ENCODE measurements around the gene BLID. TPM values are rescaled to one million over a fixed set of nuclear protein-coding genes. Genes with fewer than 3 reads are reported as not detected.

The BLID gene
- total RNA-seq, 4 donors from 2014 or later: not detected

GRCh38 chr11:122107045-122107444, 9.0 kb downstream of the BLID start:
- 63% methylated on average over 3 of the region's 3 CpGs for WGBS
- TF ChIP-seq, protein P1, sequence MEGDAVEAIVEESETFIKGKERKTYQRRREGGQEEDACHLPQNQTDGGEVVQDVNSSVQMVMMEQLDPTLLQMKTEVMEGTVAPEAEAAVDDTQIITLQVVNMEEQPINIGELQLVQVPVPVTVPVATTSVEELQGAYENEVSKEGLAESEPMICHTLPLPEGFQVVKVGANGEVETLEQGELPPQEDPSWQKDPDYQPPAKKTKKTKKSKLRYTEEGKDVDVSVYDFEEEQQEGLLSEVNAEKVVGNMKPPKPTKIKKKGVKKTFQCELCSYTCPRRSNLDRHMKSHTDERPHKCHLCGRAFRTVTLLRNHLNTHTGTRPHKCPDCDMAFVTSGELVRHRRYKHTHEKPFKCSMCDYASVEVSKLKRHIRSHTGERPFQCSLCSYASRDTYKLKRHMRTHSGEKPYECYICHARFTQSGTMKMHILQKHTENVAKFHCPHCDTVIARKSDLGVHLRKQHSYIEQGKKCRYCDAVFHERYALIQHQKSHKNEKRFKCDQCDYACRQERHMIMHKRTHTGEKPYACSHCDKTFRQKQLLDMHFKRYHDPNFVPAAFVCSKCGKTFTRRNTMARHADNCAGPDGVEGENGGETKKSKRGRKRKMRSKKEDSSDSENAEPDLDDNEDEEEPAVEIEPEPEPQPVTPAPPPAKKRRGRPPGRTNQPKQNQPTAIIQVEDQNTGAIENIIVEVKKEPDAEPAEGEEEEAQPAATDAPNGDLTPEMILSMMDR (IDR thresholded peaks at IDR 0.05): no peak
- TF ChIP-seq EP300 (IDR thresholded peaks at IDR 0.05) (no peak), POLR2A (IDR thresholded peaks at IDR 0.05) (no peak), POLR2AphosphoS5 (IDR thresholded peaks at IDR 0.05) (no peak)
- no peaks in the 10 kb centered on the region for H3K36me3 ChIP-seq
- H3K27me3 ChIP-seq: peaks cover under 1% of the 10 kb centered on the region
- H3K4me1 ChIP-seq: peaks cover 2% of the 10 kb centered on the region
- H3K9me3 ChIP-seq: no peaks in the 10 kb centered on the region
- no peak for DNase-seq (ENCODE audit: low spot score in 2 of 2)
- no peak overlapping the region for H3K4me3 ChIP-seq
- H3K27ac ChIP-seq: no peak overlapping the region

DNA sequence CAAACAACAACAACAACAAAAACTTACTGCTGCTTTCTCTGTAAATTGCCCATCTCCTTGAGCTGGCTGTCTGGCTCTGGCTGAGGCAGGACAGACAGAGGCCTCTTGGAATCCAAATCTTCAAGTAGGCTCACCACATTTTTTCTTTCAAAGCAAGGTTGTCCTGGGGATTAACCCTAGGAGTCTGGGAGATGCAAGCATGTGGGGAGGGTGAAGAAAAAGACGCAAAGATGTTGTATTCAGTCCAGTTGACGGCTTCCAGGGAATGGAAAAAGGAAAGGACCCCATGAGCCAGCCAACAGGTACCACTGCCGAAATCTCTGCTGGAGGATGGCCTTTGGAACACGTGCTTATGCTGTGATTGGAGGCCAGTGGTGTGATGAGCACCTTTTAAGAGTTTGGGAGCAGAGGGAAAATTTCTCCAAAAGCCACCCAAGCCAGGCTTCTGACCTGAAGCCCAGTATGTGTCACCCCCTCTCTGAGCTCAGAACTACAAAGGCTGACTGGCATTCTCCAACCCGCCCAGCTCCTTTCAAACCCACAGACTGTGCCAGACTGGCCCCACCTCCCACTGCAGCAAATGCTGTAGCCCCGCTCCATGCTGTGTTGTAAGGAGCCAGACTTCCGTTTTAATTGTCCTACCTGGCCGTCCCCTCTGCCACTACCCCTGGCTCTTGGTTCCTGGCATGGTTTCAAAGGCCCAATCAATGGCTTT, 10.8 kb downstream of the BLID start:
- Histone ChIP-seq H3K36me3 (no peaks in the 10 kb centered on the region), H3K4me3 (no peak overlapping the region), H3K4me1 (peaks cover 10% of the 10 kb centered on the region), H3K27ac (no peak overlapping the region), H3K27me3 (peaks cover 19% of the 10 kb centered on the region), H3K9me3 (no peaks in the 10 kb centered on the region)
- DNase-seq (ENCODE audit: low spot score in 2 of 2): no peak
- WGBS: 83% methylated on average over 8 of the region's 8 CpGs
- TF ChIP-seq, protein P1 (IDR thresholded peaks at IDR 0.05): no peak
- TF ChIP-seq POLR2A (IDR thresholded peaks at IDR 0.05) (no peak), POLR2AphosphoS5 (IDR thresholded peaks at IDR 0.05) (no peak), EP300 (IDR thresholded peaks at IDR 0.05) (no peak)

- H3K4me3 ChIP-seq: no peak overlapping the region
- H3K4me1 ChIP-seq: peaks cover 13% of the 10 kb centered on the region
- no peaks in the 10 kb centered on the region for H3K9me3 ChIP-seq
- H3K36me3 ChIP-seq: no peaks in the 10 kb centered on the region
- 38% methylated on average over 1 of the region's 1 CpG for WGBS
- no peak for DNase-seq (ENCODE audit: low spot score in 2 of 2)
- no peak for TF ChIP-seq POLR2A (IDR thresholded peaks at IDR 0.05)
- peaks cover 26% of the 10 kb centered on the region for H3K27me3 ChIP-seq
- H3K27ac ChIP-seq: no peak overlapping the region
Observed at GRCh38 chr11:122104341-122104740, 11.7 kb downstream of the BLID start.

GRCh38 chr11:122103726-122104125, 12.3 kb downstream of the BLID start:
- Histone ChIP-seq H3K27me3 (peaks cover 32% of the 10 kb centered on the region), H3K4me3 (no peak overlapping the region), H3K36me3 (no peaks in the 10 kb centered on the region), H3K27ac (peak overlapping the region; percentile 16), H3K9me3 (no peaks in the 10 kb centered on the region), H3K4me1 (peaks cover 13% of the 10 kb centered on the region)
- 92% methylated on average over 4 of the region's 4 CpGs for WGBS
- no peak for DNase-seq (ENCODE audit: low spot score in 2 of 2)
- no peak for TF ChIP-seq POLR2AphosphoS5 (IDR thresholded peaks at IDR 0.05)

- no peaks in the 10 kb centered on the region for H3K36me3 ChIP-seq
- no peaks in the 10 kb centered on the region for H3K9me3 ChIP-seq
- 62% methylated on average over 6 of the region's 6 CpGs for WGBS
- TF ChIP-seq POLR2AphosphoS5 (IDR thresholded peaks at IDR 0.05) (no peak), EP300 (IDR thresholded peaks at IDR 0.05) (no peak), POLR2A (IDR thresholded peaks at IDR 0.05) (no peak)
- TF ChIP-seq, protein P1 (IDR thresholded peaks at IDR 0.05): no peak
- no peak overlapping the region for H3K27ac ChIP-seq
- no peak for DNase-seq (ENCODE audit: low spot score in 2 of 2)
- H3K27me3 ChIP-seq: peaks cover 36% of the 10 kb centered on the region
- H3K4me3 ChIP-seq: no peak overlapping the region
- H3K4me1 ChIP-seq: peaks cover 13% of the 10 kb centered on the region
Observed at GRCh38 chr11:122103321-122103720, 12.7 kb downstream of the BLID start.

DNA sequence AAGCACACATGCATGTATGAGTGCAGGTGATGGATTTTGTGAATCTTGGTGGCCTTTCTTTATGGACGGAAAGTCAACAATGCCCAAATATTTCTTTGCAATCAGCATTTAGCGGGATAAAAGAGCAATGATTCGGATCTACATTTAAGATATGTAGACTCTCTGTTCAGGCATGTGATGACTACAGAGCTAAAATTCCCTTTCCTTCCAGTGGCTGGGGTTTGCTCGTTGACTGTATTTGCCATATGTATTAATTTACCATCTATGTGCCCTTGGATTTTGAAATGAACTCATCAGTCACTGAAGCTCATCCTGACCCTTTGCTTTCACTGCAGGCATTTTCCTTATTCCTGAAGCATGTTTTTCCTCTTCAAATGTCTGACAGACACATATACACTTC, 13.6 kb downstream of the BLID start:
- H3K27ac ChIP-seq: no peak overlapping the region
- WGBS: 80% methylated on average over 4 of the region's 4 CpGs

More for the DNA sequence above, 13.6 kb downstream of the BLID start:
- Histone ChIP-seq H3K27me3 (peaks cover 43% of the 10 kb centered on the region), H3K4me1 (peaks cover 13% of the 10 kb centered on the region), H3K36me3 (no peaks in the 10 kb centered on the region), H3K9me3 (no peaks in the 10 kb centered on the region), H3K4me3 (no peak overlapping the region)
- no peak for TF ChIP-seq POLR2A (IDR thresholded peaks at IDR 0.05)
- TF ChIP-seq, protein P1 (IDR thresholded peaks at IDR 0.05): no peak
- TF ChIP-seq POLR2AphosphoS5 (IDR thresholded peaks at IDR 0.05): no peak
- TF ChIP-seq EP300 (IDR thresholded peaks at IDR 0.05): no peak
- no peak for DNase-seq (ENCODE audit: low spot score in 2 of 2)

Measured in suprapubic skin (tissue), 4 donors.